ENCODE data around the gene LRRN2.

The LRRN2 gene

GRCh38 chr1:204575221-204576190 is 110.0 kb downstream of the LRRN2 start:
- Histone ChIP-seq H3K4me1 (no peaks in the 10 kb centered on the region), H3K36me3 (ENCODE audit: control insufficient read depth, insufficient read depth, low read length) (no peaks in the 10 kb centered on the region), H3K79me2 (no peaks in the 10 kb centered on the region), H3K9me3 (ENCODE audit: control insufficient read depth, low read length) (no peaks in the 10 kb centered on the region), H3K4me2 (ENCODE audit: low read length) (no peak overlapping the region), H3K4me3 (ENCODE audit: low read depth, low read length) (no peak overlapping the region), H3K27me3 (ENCODE audit: control insufficient read depth, insufficient read depth, low read length) (no peaks in the 10 kb centered on the region), H3K9ac (no peak overlapping the region), H2AFZ (no peak overlapping the region), H3K27ac (no peak overlapping the region)
- TF ChIP-seq CTCF (IDR thresholded peaks at IDR 0.05), result no peak

GRCh38 chr1:204574865-204575163 is 110.7 kb downstream of the LRRN2 start:
- no peak overlapping the region for H2AFZ ChIP-seq
- H3K4me1 ChIP-seq, result no peaks in the 10 kb centered on the region
- no peaks in the 10 kb centered on the region for H3K27me3 ChIP-seq (ENCODE audit: control insufficient read depth, insufficient read depth, low read length)
- H3K79me2 ChIP-seq, result no peaks in the 10 kb centered on the region
- no peak for TF ChIP-seq CTCF (IDR thresholded peaks at IDR 0.05)
- H3K9me3 ChIP-seq (ENCODE audit: control insufficient read depth, low read length), result no peaks in the 10 kb centered on the region
- H3K4me3 ChIP-seq (ENCODE audit: low read depth, low read length), result no peak overlapping the region
- H3K36me3 ChIP-seq (ENCODE audit: control insufficient read depth, insufficient read depth, low read length), result no peaks in the 10 kb centered on the region
- no peak overlapping the region for H3K27ac ChIP-seq
- no peak overlapping the region for H3K4me2 ChIP-seq (ENCODE audit: low read length)
- H3K9ac ChIP-seq, result no peak overlapping the region

- no peak overlapping the region for H2AFZ ChIP-seq
- H3K9me3 ChIP-seq (ENCODE audit: control insufficient read depth, low read length), result no peaks in the 10 kb centered on the region
- H3K4me1 ChIP-seq, result no peaks in the 10 kb centered on the region
- no peak overlapping the region for H3K4me3 ChIP-seq (ENCODE audit: low read depth, low read length)
- no peak overlapping the region for H3K4me2 ChIP-seq (ENCODE audit: low read length)
- no peak for TF ChIP-seq CTCF (IDR thresholded peaks at IDR 0.05)
- H3K9ac ChIP-seq, result no peak overlapping the region
- no peaks in the 10 kb centered on the region for H3K36me3 ChIP-seq (ENCODE audit: control insufficient read depth, insufficient read depth, low read length)
- no peaks in the 10 kb centered on the region for H3K27me3 ChIP-seq (ENCODE audit: control insufficient read depth, insufficient read depth, low read length)
- no peaks in the 10 kb centered on the region for H3K79me2 ChIP-seq
- H3K27ac ChIP-seq, result no peak overlapping the region
Measured at GRCh38 chr1:204574016-204574864, 111.3 kb downstream of the LRRN2 start.

GRCh38 chr1:204572923-204573922 is 112.3 kb downstream of the LRRN2 start:
- H3K9ac ChIP-seq, result no peak overlapping the region
- H3K9me3 ChIP-seq (ENCODE audit: control insufficient read depth, low read length), result no peaks in the 10 kb centered on the region
- H3K4me1 ChIP-seq, result no peaks in the 10 kb centered on the region
- no peak overlapping the region for H2AFZ ChIP-seq
- no peaks in the 10 kb centered on the region for H3K36me3 ChIP-seq (ENCODE audit: control insufficient read depth, insufficient read depth, low read length)
- no peak overlapping the region for H3K27ac ChIP-seq
- no peak overlapping the region for H3K4me3 ChIP-seq (ENCODE audit: low read depth, low read length)
- no peaks in the 10 kb centered on the region for H3K27me3 ChIP-seq (ENCODE audit: control insufficient read depth, insufficient read depth, low read length)
- no peak overlapping the region for H3K4me2 ChIP-seq (ENCODE audit: low read length)
- no peak for TF ChIP-seq CTCF (IDR thresholded peaks at IDR 0.05)
- no peaks in the 10 kb centered on the region for H3K79me2 ChIP-seq
